Skin of body (tissue), 2 donors: ENCODE data around the gene SAC3D1. TPM values are rescaled to one million over a fixed set of nuclear protein-coding genes. Genes with fewer than 3 reads are reported as not detected.
"Not testable (repeated sequence)": the region's sequence is repeated elsewhere in the genome, so short reads cannot be mapped to it uniquely, and the experiment has no call there.

ENCODE experiments used
- DNase-seq: peaks from one replicate; lab custom pipeline; 2025; lab: John Stamatoyannopoulos, UW
- total RNA-seq: library from RNA; depleted of rRNA; stranded (reverse); fragments of >200 nt; gene quantifications from one replicate; pipeline ENCODE4 v1.2.3, GENCODE V29; 2014

SAC3D1 gene
- 3.5 TPM for total RNA-seq

DNA sequence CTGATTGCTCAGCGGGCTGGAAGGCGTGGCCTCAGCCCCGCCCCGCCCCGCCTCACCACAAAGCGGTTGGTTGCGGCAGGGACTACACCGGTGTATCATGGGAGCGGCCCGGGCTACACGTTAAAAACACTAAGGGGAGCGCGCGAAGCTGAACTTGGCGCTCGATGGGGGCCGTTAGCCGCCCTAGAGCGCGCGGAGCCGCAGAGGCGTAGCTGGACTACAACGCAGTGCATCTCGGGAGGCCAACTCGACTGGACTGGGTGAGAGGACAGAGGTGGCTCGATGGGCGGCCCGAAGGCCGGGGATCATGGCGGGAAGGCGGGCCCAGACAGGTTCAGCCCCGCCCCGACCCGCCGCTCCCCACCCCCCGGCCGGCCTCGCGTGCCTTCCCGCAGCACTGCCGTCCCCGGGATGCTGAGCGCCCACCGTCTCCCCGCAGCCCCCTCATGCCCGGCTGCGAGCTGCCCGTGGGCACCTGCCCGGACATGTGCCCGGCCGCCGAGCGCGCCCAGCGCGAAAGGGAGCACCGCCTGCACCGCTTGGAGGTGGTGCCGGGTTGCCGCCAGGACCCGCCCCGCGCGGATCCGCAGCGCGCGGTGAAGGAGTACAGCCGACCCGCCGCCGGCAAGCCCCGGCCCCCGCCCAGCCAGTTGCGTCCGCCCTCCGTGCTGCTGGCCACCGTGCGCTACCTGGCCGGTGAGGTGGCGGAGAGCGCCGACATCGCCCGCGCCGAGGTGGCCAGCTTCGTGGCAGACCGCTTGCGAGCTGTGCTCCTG is at the start of gene SAC3D1:
SAC3D1 (plus strand) TSS at position 364 of the 776 bp plus-strand sequence; CDS start at position 447, 83 bp downstream.
- peak; percentile 87 for DNase-seq

DNA sequence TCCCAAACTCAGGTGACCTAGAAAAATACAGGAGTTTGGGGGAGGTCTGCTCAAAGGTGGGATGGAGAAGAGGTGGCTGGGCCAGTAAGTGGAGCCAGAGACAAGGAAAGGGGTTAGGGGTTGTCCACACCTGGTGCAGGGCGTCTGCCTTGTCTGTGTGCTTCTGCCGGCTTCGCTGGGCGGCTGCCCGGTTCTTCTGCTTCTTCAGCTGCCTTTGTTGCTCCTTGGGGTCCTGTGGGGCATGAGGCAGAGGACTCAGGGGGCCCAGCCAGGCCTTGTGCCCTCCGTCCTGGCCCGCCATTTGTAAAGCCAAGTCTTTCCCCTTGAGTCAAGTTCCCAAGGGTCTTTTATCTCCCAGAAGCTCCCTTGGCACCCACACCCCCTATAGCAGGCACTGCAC is 46.7 kb upstream of the SAC3D1 start:
- no peak for DNase-seq

DNA sequence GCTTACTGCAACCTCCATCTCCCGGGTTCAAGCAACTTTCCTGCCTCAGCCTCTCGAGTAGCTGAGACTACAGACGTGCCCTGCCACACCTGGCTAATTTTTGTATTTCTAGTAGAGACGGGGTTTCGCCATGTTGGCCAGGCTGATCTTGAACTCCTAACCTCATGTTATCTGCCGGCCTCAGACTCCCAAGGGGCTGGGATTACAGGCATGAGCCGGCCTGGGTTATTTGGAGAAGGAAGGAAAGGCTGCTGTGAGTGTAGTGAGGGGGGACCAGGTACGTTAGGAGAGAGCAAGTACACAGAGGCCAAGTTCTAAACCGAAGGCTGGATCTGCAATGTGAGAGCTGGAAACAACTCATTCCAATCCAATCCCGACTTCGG is 44.7 kb upstream of the SAC3D1 start:
- DNase-seq, result no peak

DNA sequence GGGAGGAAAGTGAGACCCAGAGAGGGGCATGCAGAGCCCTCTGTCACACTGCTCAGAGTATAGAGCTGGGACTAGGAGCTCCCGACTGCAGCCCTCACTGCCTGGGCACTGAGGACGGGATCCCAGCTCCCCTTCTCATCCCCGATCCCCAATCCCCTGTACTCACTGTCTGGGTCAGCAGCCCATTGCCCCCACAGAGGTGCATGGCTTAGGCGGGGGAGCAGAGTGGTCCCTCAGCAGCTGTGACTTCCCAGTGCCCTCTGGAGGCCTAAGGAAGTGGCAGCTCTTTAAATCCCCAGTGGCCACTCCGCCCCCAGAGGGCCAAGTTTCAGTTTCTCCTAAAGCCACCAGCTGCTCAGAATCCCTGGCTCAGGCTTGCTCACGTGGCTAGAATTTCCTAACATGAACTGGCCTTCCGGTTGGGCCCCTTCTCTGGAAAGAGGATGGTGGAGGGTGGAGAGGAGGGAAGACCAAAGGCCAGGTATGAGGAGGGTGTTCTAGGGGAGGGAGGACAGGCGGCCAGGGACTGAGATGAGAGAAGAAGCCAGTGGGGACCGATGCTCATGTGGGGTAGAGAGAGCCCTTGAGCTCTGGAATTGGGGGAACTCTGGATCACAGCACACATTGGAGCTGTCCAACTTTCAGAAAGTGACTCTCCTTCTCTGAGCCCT is 44.2 kb upstream of the SAC3D1 start, which contains the start of gene BATF2:
BATF2 (minus strand) TSS at position 262 of the 671 bp plus-strand sequence; CDS start at position 205, 57 bp downstream.
- DNase-seq, result no peak

DNA sequence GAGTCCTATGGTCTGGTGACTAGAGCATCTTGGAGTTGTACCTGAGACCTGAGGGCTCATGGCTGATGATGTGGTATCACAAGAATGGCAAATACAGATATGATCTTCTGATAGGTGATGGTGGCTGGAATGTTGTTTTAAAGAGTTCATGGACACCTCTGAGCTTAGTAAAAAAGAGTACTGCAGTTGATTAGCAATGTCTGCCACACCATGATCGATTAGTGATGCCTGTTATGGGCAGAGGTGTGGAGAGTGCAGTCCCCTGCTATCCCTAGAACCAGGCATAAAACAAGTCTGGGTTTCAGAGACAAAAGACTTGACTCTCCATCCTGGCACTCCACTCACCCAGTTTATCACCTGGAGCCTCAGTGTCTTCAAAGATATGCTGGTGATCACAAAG is 42.9 kb upstream of the SAC3D1 start:
- no peak for DNase-seq

DNA sequence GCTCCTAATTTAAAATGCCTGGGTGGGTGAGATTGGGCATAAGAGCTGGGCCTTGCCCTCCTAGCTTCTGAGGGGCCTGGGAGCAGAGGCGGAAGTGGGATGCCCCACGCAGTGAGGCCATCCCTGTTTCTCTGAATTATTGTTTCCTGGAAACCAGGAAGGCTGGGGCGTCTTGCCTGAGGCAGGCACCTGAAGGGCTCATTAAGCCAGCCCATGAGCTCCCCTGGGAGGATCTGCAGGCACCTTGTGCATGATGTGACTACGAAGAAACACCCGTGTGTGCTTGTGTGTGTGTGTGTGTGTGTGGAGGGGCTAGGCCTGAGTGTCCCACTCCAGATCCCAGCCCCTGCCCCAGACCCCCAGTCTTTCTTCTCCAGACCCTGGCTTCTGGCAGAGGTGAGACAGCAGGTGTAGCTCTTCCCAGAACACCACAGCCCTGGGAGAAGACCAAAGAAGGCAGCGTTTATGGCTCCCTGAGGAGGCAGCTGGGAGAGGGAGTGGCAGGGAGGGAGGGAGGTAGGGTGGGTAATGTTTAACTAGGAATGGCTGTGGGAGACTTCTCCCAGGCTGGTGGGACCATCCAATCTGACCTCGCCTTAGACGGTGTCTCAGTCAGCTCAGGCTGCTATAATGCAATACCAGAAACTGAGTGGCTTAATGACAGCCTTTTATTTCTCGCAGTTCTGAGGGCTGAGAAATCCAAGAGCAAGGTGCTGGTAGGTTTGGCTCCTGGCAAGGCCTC is 42.1 kb upstream of the SAC3D1 start:
- DNase-seq, result no peak

DNA sequence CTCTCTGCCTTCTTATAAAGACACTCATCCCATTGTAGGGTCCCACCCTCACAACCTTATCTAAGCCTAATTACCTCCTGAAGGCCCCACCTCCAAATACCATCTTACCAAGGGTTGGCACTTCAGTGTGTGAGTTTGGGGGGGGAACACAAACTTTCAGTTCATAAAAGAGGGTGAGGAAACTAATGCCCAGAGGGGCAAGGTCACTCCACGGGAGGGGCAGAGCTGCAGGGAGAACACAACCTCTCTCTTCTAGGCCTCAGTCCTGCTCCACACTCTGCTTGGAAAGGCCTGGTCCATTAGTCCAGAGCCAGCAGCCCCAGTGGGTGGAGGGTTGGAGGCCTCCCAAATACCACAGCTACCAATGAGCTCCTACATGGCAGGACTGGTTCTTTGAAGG is 41.5 kb upstream of the SAC3D1 start:
- no peak for DNase-seq

DNA sequence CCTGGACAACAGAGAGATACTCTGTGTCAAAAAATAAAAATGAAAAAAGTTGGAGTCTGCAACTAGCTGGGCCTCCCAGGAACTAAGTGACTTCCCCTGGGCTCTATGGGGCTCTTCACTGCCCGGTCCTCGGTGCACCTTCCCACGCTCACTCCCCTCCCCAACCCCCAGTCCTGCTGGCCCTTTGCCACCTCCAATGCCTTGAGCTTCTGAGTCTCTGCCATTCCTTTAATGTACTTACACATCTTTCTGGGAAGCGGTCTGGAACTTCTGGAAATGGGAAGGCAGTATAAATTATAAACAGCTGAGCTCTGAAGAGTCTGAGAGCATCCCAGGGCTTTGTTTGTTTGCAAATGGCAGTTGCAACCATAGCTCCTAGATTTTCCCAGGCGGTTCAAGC is 38.3 kb upstream of the SAC3D1 start:
- DNase-seq, result no peak

DNA sequence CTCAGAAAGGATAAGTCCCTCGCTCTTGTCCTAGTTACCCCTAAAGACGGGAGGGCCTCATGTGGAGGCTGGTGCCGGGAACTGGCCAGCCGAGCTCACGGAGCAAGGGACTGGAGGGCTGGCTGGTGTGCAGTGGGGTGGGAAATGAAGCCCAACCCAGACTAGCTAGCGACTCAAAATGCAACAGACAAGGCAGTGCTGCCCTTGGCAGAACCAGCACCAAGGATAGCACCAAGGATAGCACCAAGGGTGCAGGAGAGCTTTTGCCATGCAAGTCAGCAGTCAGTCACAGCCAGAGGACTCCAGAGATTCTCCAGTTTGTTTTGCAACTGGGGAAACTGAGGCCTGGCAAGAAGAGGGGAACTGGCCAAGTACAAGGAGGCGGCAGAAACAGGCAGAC is 37.7 kb upstream of the SAC3D1 start:
- no peak for DNase-seq

DNA sequence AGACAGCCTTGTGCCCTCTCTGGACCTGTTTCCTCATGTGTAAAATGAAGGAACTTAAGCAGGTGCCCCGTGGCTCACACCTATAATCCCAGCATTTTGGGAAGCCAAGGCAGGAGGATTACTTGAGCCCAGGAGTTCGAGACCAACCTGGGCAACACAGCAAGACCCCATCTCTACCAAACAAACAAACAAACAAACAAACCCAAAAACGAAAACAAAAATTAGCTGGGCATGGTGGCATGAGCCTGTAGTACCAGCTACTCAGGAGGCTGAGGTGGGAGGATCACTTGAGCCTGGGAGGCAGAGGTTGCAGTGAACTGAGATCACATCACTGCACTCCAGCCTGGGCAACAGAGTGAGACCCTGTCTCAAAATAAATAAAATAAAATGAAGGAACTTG is 37.0 kb upstream of the SAC3D1 start:
- DNase-seq, result not testable (repeated sequence)

DNA sequence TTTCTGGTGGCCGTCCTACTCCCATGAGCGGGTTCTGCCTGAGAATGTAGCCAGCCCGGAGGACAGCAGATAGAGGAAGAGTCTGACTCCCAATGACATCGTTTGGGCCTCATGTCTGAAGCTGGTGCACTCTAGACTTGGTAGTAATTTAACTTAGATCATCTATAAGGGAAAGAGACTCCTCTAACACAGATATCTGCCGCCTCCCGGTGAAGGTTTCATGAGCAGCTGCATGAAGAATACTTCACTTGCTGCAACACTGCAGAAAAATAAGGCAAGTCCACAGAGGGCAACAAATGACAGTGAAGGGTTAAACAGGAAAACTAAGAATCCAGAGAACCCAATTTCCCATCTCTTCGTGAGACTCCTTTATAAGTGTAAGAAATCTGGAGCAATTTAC is 33.0 kb upstream of the SAC3D1 start:
- no peak for DNase-seq

DNA sequence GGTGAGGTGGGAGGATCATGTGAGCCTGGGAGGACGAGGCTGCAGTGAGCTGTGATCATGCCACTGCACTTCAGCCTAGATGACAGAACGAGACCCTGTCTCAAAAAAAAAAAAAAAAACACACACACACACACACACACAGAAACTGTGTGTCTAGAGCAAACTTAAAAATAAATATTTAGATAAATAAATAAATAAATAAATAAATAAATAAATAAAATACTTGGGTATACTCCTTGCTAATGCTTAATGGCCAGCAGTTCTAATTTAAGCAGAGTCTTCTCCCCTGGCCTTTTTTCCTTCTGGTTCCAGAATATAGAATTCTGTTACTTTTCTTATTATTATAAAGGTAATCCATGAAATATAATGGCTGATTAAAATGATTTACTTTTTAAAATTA is 32.1 kb upstream of the SAC3D1 start:
- no peak for DNase-seq

DNA sequence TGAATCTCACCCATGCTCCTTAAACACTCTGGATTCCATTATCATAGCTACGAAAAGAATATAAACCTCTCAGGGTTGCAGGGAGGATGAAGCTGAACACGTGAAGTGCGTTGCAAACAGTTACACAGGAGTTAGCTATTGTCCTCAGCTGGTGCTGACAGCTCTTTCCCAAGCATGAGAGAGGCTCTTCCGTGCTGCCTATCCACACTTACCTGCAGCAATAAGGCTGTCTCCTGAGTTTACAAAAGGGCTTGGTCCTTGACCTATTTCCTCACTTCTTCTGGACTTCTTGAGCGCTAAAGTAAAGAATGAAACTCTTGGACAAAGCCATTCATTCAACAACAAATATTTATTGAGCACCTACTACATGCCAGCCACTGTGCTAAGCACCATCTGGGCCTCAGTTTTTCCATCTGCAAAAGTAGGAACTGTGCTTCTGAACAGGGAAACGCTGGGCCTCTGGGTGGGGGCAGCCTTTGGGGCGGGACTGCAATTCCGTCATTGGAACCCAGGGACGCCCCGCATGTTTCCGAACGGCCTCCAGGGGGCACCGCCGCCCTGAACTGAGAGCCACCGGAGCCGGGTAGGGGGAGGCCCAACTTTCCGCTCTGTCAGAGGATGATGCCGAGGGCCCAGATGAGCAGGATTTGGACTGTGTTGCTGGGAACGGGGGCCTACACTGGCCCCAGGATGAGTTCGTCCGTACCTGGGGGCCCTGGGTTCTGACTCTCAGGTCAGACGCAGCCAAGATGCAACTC is 27.7 kb upstream of the SAC3D1 start:
- DNase-seq, result peak; percentile 93

DNA sequence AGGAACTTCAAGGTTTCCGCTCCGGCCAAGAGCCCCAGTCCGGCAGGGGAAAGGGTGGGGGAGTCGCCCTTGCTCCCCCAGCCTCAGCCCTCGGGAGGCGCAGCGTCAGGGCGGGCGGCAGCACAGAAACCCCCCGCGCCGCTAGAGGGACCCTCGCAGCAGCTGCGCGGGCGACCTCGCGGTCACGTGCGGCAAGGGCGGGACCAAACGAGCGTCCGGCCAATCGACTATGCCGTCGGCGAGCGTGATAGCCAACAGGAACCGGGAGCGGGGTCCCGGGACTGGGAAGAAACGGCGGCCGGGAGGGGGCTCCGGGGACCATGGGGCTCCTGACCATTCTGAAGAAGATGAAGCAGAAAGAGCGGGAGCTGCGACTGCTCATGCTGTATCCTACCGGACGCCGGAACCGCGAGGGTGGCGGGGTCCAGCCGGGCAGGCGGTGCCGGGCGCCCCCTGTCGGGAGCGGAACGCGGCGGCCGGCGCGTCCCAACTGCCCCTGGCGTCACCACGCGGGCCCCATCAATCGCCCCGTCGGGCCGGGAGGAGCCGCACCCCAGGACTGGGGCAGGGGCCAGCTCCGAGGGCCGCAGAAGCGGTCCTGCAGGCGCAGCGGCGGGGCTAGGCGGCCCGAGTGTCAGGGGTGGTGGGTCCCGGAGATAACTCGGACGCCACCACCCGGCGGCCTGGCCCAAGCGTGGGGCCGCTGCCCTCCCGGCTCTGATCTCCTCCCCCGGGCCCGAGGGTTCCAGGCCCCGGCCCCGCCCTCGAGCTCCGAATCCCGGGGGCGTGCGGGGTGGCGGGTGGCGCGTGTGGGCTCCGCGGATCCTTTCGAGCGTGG is 26.9 kb upstream of the SAC3D1 start, which contains the start of gene ARL2:
ARL2 (plus strand) TSS at position 273 of the 838 bp plus-strand sequence; CDS start at position 321, 48 bp downstream.
- peak; percentile 88 for DNase-seq

DNA sequence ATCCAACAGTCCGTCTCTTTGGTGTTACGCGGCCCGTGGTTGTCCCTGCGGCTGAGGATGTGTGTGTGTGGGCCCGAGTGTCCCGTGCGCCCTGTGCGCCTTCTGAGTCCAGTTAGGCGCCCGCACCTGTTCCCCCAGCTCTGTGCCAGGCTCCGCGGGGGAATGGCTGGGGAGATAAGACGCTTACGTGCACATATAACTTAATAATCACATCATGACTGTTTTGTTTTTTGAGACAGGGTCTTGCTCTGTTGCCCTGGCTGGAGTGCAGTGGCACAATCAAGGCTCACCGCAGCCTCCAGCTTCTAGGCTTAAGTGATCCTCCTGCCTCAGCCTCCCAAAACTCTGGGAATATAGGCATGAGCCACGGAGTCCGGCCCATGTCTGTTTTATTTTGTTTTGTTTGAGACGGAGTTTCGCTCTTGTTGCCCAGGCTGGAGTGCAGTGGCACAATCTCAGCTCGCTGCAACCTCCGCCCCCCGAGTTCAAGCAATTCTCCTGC is 26.2 kb upstream of the SAC3D1 start:
- DNase-seq, result peak; percentile 20

DNA sequence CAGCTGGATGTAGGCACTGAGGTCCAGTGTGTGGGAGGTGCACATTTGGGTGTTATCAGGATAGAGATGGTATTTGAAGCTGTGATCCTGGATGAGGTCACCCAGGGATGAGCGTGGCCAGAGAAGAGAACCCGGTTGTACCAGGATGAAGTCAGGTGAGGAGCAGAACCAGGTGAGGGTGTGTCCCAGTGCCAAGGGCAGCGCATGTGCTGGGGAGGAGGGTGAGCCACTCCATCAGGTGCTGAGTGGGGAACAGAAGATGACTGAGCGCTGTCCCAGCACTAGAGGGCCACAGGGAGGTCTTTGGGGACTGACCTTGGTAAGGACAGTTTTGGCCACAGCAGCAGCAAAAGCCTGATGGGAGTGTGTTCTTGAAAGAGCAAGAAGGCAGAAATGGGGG is 24.3 kb upstream of the SAC3D1 start:
- DNase-seq, result no peak

DNA sequence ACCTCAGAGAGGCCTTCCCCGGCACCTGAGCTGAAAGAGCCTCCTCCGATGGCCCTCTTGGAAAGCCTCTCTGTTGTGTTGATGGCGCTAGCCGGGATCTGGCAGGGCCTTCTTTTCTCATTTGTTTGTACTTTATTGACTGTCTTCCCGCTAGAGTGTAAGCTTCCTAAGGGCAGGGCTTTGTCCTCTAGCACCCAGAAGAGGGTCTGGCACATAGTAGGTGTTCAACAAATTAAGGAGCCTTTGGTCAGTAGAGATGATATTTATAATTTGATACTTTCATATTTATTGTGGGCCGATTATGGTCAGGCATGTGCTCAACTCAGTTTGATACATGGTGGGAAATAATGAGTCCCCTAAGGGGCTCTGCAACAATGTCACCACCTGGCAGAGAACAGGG is 23.1 kb upstream of the SAC3D1 start:
- no peak for DNase-seq

DNA sequence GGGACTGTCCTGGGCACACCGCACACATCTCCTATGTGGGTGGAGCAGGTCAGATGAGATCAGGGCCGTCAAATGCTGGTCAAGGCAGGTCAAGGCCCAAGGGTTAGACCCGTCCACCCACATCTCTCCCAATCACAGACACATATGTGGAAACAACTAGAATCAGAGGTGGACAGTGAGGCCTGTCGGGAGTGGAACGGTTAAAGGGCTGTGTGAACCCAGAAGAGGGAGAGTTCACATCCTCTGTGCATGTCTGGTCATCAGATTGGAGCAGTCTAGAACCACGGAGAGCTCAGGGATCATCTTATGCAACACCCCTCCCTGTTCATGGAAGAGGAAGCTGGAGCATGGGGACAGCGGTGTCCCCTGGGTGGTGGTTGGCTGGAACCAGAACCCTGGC is 21.2 kb upstream of the SAC3D1 start:
- no peak for DNase-seq

DNA sequence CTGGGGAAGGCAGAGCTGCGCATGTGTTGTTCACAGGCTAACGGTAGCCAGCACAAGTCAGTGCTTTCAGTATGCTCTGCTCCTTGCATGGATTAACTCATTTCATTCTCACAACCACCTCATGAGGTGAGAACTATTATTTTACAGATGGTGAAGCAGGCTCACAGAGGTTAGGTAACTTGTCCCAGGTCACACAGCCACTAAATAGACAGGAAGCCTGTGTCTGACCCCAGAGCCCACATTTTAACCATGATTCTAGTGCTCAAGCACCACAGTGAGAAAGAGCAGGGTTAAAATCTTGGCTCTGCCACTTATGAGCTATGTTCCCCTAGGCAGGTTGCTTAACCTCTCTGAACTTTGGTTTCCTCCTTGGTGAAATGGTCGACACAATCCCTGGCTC is 20.0 kb upstream of the SAC3D1 start:
- DNase-seq, result no peak

DNA sequence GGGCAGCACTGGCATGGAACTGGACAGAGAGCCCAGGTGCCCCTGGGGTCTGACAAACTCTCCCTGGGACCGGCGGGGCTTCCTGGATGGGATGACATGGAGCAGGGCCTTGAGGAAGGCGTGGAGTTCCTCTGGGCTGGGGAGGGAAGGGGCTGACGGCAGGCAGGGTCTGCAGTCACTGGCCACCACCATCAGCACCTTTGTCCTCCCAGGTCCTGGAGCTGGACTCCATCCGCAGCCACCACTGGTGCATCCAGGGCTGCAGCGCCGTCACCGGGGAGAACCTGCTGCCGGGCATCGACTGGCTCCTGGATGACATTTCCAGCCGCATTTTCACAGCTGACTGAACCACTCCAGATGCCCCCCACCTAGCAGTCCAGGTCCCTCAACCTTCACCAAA is 19.5 kb upstream of the SAC3D1 start:
- DNase-seq, result no peak
